ENCODE measurements around the gene WIPI1.
"Not testable (repeated sequence)": the region's sequence is repeated elsewhere in the genome, so short reads cannot be mapped to it uniquely, and the experiment has no call there.

WIPI1 gene

GRCh38 chr17:68413597-68414560 is 43.4 kb downstream of the WIPI1 start:
- not testable (repeated sequence) for DNase-seq

GRCh38 chr17:68407656-68408055 is 49.6 kb downstream of the WIPI1 start:
- DNase-seq, result not testable (repeated sequence)

GRCh38 chr17:68403837-68404236 is 53.5 kb downstream of the WIPI1 start:
- not testable (repeated sequence) for DNase-seq

GRCh38 chr17:68403122-68403521 is 54.2 kb downstream of the WIPI1 start:
- no peak for DNase-seq

- DNase-seq, result no peak
Observed at GRCh38 chr17:68401288-68401687, 56.0 kb downstream of the WIPI1 start.

- DNase-seq, result no peak
Observed at GRCh38 chr17:68400404-68400735, 56.9 kb downstream of the WIPI1 start.

GRCh38 chr17:68399638-68400403 is 57.5 kb downstream of the WIPI1 start:
- no peak for DNase-seq

- no peak for DNase-seq
Observed at GRCh38 chr17:68398691-68399637, 58.3 kb downstream of the WIPI1 start.

GRCh38 chr17:68397108-68397536 is 60.2 kb downstream of the WIPI1 start:
- no peak for DNase-seq

- no peak for DNase-seq
Observed at GRCh38 chr17:68396226-68397107, 60.8 kb downstream of the WIPI1 start.

GRCh38 chr17:68394608-68395331 is 62.5 kb downstream of the WIPI1 start:
- DNase-seq, result no peak

- no peak for DNase-seq
Observed at GRCh38 chr17:68391561-68392268, 65.6 kb downstream of the WIPI1 start.

- no peak for DNase-seq
Observed at GRCh38 chr17:68390888-68391545, 66.3 kb downstream of the WIPI1 start.

- DNase-seq, result no peak
Observed at GRCh38 chr17:68389041-68389440, 68.3 kb downstream of the WIPI1 start.

GRCh38 chr17:68387435-68388218 is 69.7 kb downstream of the WIPI1 start:
- DNase-seq, result no peak

GRCh38 chr17:68385490-68386215 is 71.6 kb downstream of the WIPI1 start:
- DNase-seq, result no peak

GRCh38 chr17:68384941-68385340 is 72.4 kb downstream of the WIPI1 start:
- no peak for DNase-seq

GRCh38 chr17:68384471-68384870 is 72.8 kb downstream of the WIPI1 start:
- DNase-seq, result no peak
